ENCODE results near the gene MTCL3.

Gene MTCL3

GRCh38 chr6:127518710-127519468 is at the start of gene MTCL3:
TSS of gene MTCL3 (minus strand) at chr6:127519335.
- DNase-seq (ENCODE audit: low read depth in 2 of 2, low spot score in 1 of 2) = peak in 1 of 2 donors; percentile 22

- DNase-seq (ENCODE audit: low read depth in 2 of 2, low spot score in 1 of 2) = no peak
Observed at GRCh38 chr6:127567476-127567875, 48.3 kb upstream of the MTCL3 start.

GRCh38 chr6:127566651-127567050 is 47.5 kb upstream of the MTCL3 start:
- no peak for DNase-seq (ENCODE audit: low read depth in 2 of 2, low spot score in 1 of 2)

- no peak for DNase-seq (ENCODE audit: low read depth in 2 of 2, low spot score in 1 of 2)
Observed at GRCh38 chr6:127566119-127566518, 47.0 kb upstream of the MTCL3 start.

GRCh38 chr6:127564761-127565160 is 45.6 kb upstream of the MTCL3 start:
- DNase-seq (ENCODE audit: low read depth in 2 of 2, low spot score in 1 of 2) = no peak

GRCh38 chr6:127561660-127562059 is 42.5 kb upstream of the MTCL3 start:
- DNase-seq (ENCODE audit: low read depth in 2 of 2, low spot score in 1 of 2) = no peak

- DNase-seq (ENCODE audit: low read depth in 2 of 2, low spot score in 1 of 2) = no peak
Observed at GRCh38 chr6:127554435-127555006, 35.4 kb upstream of the MTCL3 start.

GRCh38 chr6:127550403-127550802 is 31.3 kb upstream of the MTCL3 start:
- no peak for DNase-seq (ENCODE audit: low read depth in 2 of 2, low spot score in 1 of 2)

- DNase-seq (ENCODE audit: low read depth in 2 of 2, low spot score in 1 of 2) = no peak
Observed at GRCh38 chr6:127547904-127548649, 28.9 kb upstream of the MTCL3 start.

- DNase-seq (ENCODE audit: low read depth in 2 of 2, low spot score in 1 of 2) = no peak
Observed at GRCh38 chr6:127547215-127547614, 28.1 kb upstream of the MTCL3 start.

- no peak for DNase-seq (ENCODE audit: low read depth in 2 of 2, low spot score in 1 of 2)
Observed at GRCh38 chr6:127539272-127539671, 20.1 kb upstream of the MTCL3 start.

GRCh38 chr6:127538750-127539264 is 19.7 kb upstream of the MTCL3 start:
- no peak for DNase-seq (ENCODE audit: low read depth in 2 of 2, low spot score in 1 of 2)

GRCh38 chr6:127533736-127534135 is 14.6 kb upstream of the MTCL3 start:
- DNase-seq (ENCODE audit: low read depth in 2 of 2, low spot score in 1 of 2) = no peak

- no peak for DNase-seq (ENCODE audit: low read depth in 2 of 2, low spot score in 1 of 2)
Observed at GRCh38 chr6:127533011-127533410, 13.9 kb upstream of the MTCL3 start.

- no peak for DNase-seq (ENCODE audit: low read depth in 2 of 2, low spot score in 1 of 2)
Observed at GRCh38 chr6:127522714-127523113, 3.6 kb upstream of the MTCL3 start.

- DNase-seq (ENCODE audit: low read depth in 2 of 2, low spot score in 1 of 2) = no peak
Observed at GRCh38 chr6:127520066-127520465, 931 bp upstream of the MTCL3 start.

GRCh38 chr6:127519469-127519785 is 292 bp upstream of the MTCL3 start:
- DNase-seq (ENCODE audit: low read depth in 2 of 2, low spot score in 1 of 2) = no peak

- no peak for DNase-seq (ENCODE audit: low read depth in 2 of 2, low spot score in 1 of 2)
Observed at GRCh38 chr6:127518191-127518709, 885 bp downstream of the MTCL3 start.

- no peak for DNase-seq (ENCODE audit: low read depth in 2 of 2, low spot score in 1 of 2)
Observed at GRCh38 chr6:127517693-127518092, 1.4 kb downstream of the MTCL3 start.

GRCh38 chr6:127516662-127517273 is 2.4 kb downstream of the MTCL3 start:
- DNase-seq (ENCODE audit: low read depth in 2 of 2, low spot score in 1 of 2) = no peak

Data from stimulated activated CD8-positive, alpha-beta memory T cell treated with anti-CD3 and anti-CD28 coated beads, Interleukin-4, amount 100 ng/mL, for 4 hours (primary cell).